ENCODE data around the gene DLK1. TPM values are rescaled to one million over a fixed set of nuclear protein-coding genes. Genes with fewer than 3 reads are reported as not detected.

Gene DLK1
- polyA plus RNA-seq, 3 donors from 2014 or later, result not detected

GRCh38 chr14:100771121-100771800, 44.6 kb downstream of the DLK1 start:
- Mint-ChIP-seq H3K36me3 (no peaks in the 10 kb centered on the region), H3K4me3 (no peak overlapping the region), H3K27me3 (ENCODE audit: low read depth in 3 of 3) (peaks cover 1 to 9% (median 7%) of the 10 kb centered on the region in 3 donors), H3K9me3 (no peaks in the 10 kb centered on the region), H3K27ac (no peak overlapping the region), H3K4me1 (no peaks in the 10 kb centered on the region)
- no peak for DNase-seq

- Mint-ChIP-seq H3K4me3 (no peak overlapping the region), H3K9me3 (no peaks in the 10 kb centered on the region), H3K36me3 (no peaks in the 10 kb centered on the region), H3K4me1 (no peaks in the 10 kb centered on the region), H3K27me3 (ENCODE audit: low read depth in 3 of 3) (peaks cover 0 to 11% (median 7%) of the 10 kb centered on the region in 3 donors), H3K27ac (no peak overlapping the region)
- no peak for DNase-seq
Measured at GRCh38 chr14:100772607-100773165, 46.0 kb downstream of the DLK1 start.

- Mint-ChIP-seq H3K4me1 (no peaks in the 10 kb centered on the region), H3K27me3 (ENCODE audit: low read depth in 3 of 3) (peaks cover 0 to 11% (median 7%) of the 10 kb centered on the region in 3 donors), H3K9me3 (no peaks in the 10 kb centered on the region), H3K27ac (no peak overlapping the region), H3K36me3 (no peaks in the 10 kb centered on the region), H3K4me3 (no peak overlapping the region)
- DNase-seq, result no peak
Measured at GRCh38 chr14:100773331-100774163, 46.9 kb downstream of the DLK1 start.

DNA sequence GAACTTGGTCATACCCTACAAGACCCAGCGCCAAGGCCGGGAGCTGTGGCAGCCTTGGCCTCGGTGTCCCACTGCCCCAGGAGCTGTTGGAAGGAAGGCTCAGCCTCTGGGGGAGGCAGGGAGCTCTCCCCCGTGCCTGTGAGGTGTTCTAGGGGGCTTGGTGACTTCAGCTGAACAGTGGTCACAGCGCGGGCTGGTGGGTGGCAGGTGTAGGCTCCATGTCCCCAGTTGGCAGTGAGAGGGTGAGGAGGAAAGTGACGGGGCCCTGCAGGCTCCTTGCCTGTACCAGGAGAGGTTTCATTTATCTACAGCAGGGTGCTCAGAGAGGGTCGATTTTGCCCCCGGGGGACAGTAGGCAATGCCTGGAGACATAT, 47.5 kb downstream of the DLK1 start:
- no peaks in the 10 kb centered on the region for H3K4me1 Mint-ChIP-seq
- H3K9me3 Mint-ChIP-seq, result no peaks in the 10 kb centered on the region
- H3K36me3 Mint-ChIP-seq, result no peaks in the 10 kb centered on the region
- peaks cover 2 to 11% (median 10%) of the 10 kb centered on the region in 3 donors for H3K27me3 Mint-ChIP-seq (ENCODE audit: low read depth in 3 of 3)
- no peak overlapping the region for H3K4me3 Mint-ChIP-seq
- H3K27ac Mint-ChIP-seq, result no peak overlapping the region
- no peak for DNase-seq

DNA sequence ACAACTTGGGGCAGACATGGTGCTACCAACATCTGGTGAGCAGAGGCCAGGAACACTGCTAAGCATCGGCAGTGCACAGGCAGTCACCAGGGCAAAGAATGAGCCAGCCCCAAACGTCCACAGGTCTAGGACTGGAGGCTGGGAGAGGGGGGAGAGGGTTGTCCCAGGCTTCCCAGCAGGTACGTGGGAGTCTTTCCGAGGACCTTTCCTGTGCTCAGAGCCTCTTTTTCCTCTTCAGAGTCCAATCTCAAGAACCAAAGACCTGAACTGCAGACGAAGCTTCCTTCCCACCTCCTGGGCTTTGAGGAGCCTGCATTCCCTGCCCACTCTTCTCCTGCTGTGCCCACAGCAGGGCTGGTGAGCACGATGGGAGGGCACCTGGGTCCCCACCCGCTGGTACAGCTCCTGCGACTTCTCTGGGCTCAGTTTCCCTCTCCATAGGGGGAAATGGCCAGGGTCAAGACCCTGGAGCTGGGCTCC, 48.7 kb downstream of the DLK1 start:
- Mint-ChIP-seq H3K27me3 (ENCODE audit: low read depth in 3 of 3) (peaks cover 2 to 13% (median 11%) of the 10 kb centered on the region in 3 donors), H3K9me3 (no peaks in the 10 kb centered on the region), H3K4me3 (no peak overlapping the region), H3K4me1 (no peaks in the 10 kb centered on the region), H3K27ac (no peak overlapping the region), H3K36me3 (no peaks in the 10 kb centered on the region)
- DNase-seq, result no peak

- Mint-ChIP-seq H3K27me3 (ENCODE audit: low read depth in 3 of 3) (peaks cover 2 to 14% (median 10%) of the 10 kb centered on the region in 3 donors), H3K4me3 (no peak overlapping the region), H3K9me3 (no peaks in the 10 kb centered on the region), H3K27ac (no peak overlapping the region), H3K4me1 (no peaks in the 10 kb centered on the region), H3K36me3 (no peaks in the 10 kb centered on the region)
- DNase-seq, result no peak
Measured at GRCh38 chr14:100775831-100776591, 49.3 kb downstream of the DLK1 start.

- H3K4me1 Mint-ChIP-seq, result no peaks in the 10 kb centered on the region
- no peak for DNase-seq
- no peaks in the 10 kb centered on the region for H3K9me3 Mint-ChIP-seq
- H3K4me3 Mint-ChIP-seq, result no peak overlapping the region
- H3K36me3 Mint-ChIP-seq, result no peaks in the 10 kb centered on the region
- no peak overlapping the region for H3K27ac Mint-ChIP-seq
- peaks cover 2 to 8% (median 7%) of the 10 kb centered on the region in 3 donors for H3K27me3 Mint-ChIP-seq (ENCODE audit: low read depth in 3 of 3)
Measured at GRCh38 chr14:100776681-100777365, 50.1 kb downstream of the DLK1 start.

GRCh38 chr14:100777366-100777817, 50.7 kb downstream of the DLK1 start:
- Mint-ChIP-seq H3K27ac (no peak overlapping the region), H3K27me3 (ENCODE audit: low read depth in 3 of 3) (peaks cover 2 to 8% (median 7%) of the 10 kb centered on the region in 3 donors), H3K4me3 (no peak overlapping the region), H3K36me3 (no peaks in the 10 kb centered on the region), H3K4me1 (no peaks in the 10 kb centered on the region), H3K9me3 (no peaks in the 10 kb centered on the region)
- DNase-seq, result no peak

DNA sequence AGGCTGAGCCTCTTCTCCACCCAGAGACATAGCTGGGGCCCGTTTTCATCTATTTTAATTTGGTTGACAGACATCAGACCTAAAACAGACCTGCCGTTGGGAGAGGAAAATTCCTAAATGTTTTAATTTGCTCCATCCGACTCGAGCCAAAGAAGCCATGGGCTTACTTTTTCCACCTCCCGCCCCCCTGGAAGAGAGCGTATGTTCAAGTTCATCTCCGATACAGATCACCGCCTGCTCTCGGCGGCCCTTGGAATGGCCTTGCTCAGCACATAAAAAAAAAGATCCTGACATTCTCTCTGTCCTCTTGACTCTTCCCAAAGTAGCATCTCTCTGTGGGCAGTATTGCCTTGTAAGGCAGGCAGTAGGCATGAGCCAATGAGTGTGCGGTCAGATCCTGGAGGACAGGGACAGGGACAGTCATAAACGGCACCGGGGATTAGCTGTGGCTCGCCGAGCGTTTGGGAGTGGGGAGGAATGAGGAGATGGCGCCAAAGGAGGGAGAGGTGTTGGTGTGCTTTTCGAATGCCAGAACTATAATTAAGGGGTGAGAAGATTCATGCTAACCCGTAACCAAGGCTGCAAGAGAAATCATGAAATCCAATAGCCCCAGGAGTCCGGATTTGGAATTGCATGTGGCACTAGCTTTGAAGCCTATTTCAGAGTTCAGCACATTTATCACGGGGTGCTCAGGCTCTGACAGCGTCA, 51.3 kb downstream of the DLK1 start:
- no peaks in the 10 kb centered on the region for H3K9me3 Mint-ChIP-seq
- H3K27me3 Mint-ChIP-seq (ENCODE audit: low read depth in 3 of 3), result peaks cover 2 to 8% (median 7%) of the 10 kb centered on the region in 3 donors
- H3K4me3 Mint-ChIP-seq, result no peak overlapping the region
- no peaks in the 10 kb centered on the region for H3K36me3 Mint-ChIP-seq
- no peak overlapping the region for H3K27ac Mint-ChIP-seq
- H3K4me1 Mint-ChIP-seq, result no peaks in the 10 kb centered on the region
- no peak for DNase-seq

DNA sequence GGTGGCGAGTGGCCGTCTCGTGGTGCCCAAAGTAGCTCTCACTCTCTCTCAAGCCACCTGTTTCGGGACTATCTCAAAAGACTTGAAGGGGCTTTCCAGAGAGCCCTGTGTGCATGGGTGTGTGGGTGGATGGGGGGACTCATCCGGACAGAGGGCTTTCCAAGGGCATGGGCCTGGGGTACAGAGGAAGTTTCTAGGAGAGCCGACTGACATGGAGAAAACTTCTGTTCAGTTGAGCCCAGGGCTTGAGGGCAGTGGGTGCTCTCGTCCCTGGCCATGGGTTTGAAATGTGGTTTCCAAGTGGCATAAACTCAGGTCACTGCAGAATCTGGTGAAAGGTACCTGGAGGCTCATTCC, 51.8 kb downstream of the DLK1 start:
- H3K4me3 Mint-ChIP-seq, result no peak overlapping the region
- peaks cover 2 to 7% (median 6%) of the 10 kb centered on the region in 3 donors for H3K27me3 Mint-ChIP-seq (ENCODE audit: low read depth in 3 of 3)
- H3K36me3 Mint-ChIP-seq, result no peaks in the 10 kb centered on the region
- no peak for DNase-seq
- H3K27ac Mint-ChIP-seq, result no peak overlapping the region
- no peaks in the 10 kb centered on the region for H3K4me1 Mint-ChIP-seq
- H3K9me3 Mint-ChIP-seq, result no peaks in the 10 kb centered on the region

DNA sequence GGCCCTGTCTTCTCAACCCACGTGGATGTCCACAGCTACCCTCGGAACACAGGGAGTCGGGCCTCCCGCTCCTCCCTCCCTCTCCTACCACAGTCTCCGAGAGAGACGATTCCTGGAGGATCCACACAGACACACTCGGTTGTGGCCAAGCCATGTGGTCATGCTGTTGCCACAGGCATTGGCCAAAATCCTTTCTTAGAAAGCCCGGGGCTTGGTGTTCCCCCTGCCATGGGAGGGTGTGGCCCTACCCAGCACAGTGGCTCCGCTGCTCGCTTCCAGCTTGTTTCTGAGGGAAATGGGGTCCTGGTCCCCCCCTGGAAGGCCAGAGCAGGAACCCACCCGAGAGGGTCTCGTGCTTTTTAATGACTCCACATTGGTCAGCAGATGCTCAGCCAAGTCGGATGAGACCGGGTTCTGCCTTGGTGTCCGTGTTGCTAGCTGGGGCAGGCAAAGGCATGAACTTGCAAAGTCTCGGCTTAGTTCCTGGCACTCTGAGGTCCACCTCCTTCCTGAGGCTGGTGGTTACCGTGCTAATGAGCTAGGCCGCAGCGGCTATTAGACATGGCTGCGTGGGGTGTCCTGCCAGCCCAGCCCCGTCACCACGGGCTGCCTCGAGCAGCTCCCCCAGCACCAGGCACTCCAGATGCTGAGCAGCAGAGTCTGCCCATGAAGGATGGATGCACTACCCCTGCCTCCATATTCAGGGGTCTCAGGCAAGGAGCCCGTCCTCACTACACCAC, 52.4 kb downstream of the DLK1 start:
- Mint-ChIP-seq H3K9me3 (no peaks in the 10 kb centered on the region), H3K27me3 (ENCODE audit: low read depth in 3 of 3) (peaks cover 2 to 7% (median 4%) of the 10 kb centered on the region in 3 donors), H3K36me3 (no peaks in the 10 kb centered on the region), H3K4me3 (no peak overlapping the region), H3K4me1 (no peaks in the 10 kb centered on the region), H3K27ac (no peak overlapping the region)
- no peak for DNase-seq

GRCh38 chr14:100779691-100780080, 53.0 kb downstream of the DLK1 start:
- Mint-ChIP-seq H3K4me1 (no peaks in the 10 kb centered on the region), H3K27ac (no peak overlapping the region), H3K36me3 (no peaks in the 10 kb centered on the region), H3K4me3 (no peak overlapping the region), H3K27me3 (ENCODE audit: low read depth in 3 of 3) (peaks cover 2 to 7% (median 4%) of the 10 kb centered on the region in 3 donors), H3K9me3 (no peaks in the 10 kb centered on the region)
- no peak for DNase-seq
